GM10248 (cell line): Measurements from ENCODE around the gene NT5M.

Experiments used
- CTCF ChIA-PET: fragments of 300-600 bp; sonication (Branson Sonifier 250); formaldehyde crosslinking; extraction: SDS; loops from one replicate; lab custom pipeline; 2021; ENCODE audit warnings: antibody characterized with exemption; lab: Yijun Ruan, JAX
- POLR2A ChIA-PET: fragments of 350-650 bp; sonication (Branson Sonifier 250); formaldehyde crosslinking; extraction: SDS; loops from one replicate; lab custom pipeline; 2020; ENCODE audit warnings: antibody characterized with exemption; lab: Yijun Ruan, JAX
- DNase-seq: peaks from one replicate; pipeline ENCODE4 v3.0.0; 2012; ENCODE audit errors: extremely low spot score
- CTCF ChIP-seq: IDR thresholded peaks from 2 replicates; pipeline ENCODE4 v1.5.1; 2012; ENCODE audit warnings: mild to moderate bottlenecking, low read depth; ENCODE audit errors: extremely low read depth, missing control alignments, control extremely low read depth

The NT5M gene

GRCh38 chr17:17376362-17376761 lies 73.2 kb downstream of the NT5M start:
- ChIA-PET CTCF (no interaction called here), POLR2A (no interaction called here)
- no peak for DNase-seq
- no peak for TF ChIP-seq CTCF

GRCh38 chr17:17377071-17377967 lies 74.1 kb downstream of the NT5M start:
- POLR2A ChIA-PET, result no interaction called here
- no peak for DNase-seq
- CTCF ChIA-PET, result interaction anchor here (2.0 kb wide), 1 partner anchor 265 kb away, joined by 6 read pairs; no protein-coding TSS in a partner anchor
- TF ChIP-seq CTCF, result no peak

GRCh38 chr17:17379197-17379991 lies 76.2 kb downstream of the NT5M start:
- ChIA-PET CTCF (no interaction called here), POLR2A (interaction anchor here (0.5 kb wide), 1 partner anchor 89 kb away, joined by 3 read pairs; no protein-coding TSS in a partner anchor)
- DNase-seq, result no peak
- no peak for TF ChIP-seq CTCF

- CTCF ChIA-PET, result no interaction called here
Observed at GRCh38 chr17:17380145-17380925, 77.2 kb downstream of the NT5M start.

GRCh38 chr17:17381446-17382064 lies 78.4 kb downstream of the NT5M start:
- ChIA-PET CTCF (interaction anchor here (1.2 to 1.9 kb wide), 3 partner anchors 10 to 210 kb away, joined by 3 to 6 read pairs (median 4); partner anchors contain the start of gene PEMT), POLR2A (no interaction called here)
- DNase-seq, result no peak
- TF ChIP-seq CTCF, result no peak

More at GRCh38 chr17:17380145-17380925, 77.2 kb downstream of the NT5M start:
- DNase-seq, result no peak
- POLR2A ChIA-PET, result interaction anchor here (0.5 kb wide), 1 partner anchor 88 kb away, joined by 3 read pairs; no protein-coding TSS in a partner anchor
- no peak for TF ChIP-seq CTCF
